PFSK-1 (cell line): ENCODE measurements around the gene TECTA.

Experiments used
- POLR2AphosphoS5 ChIP-seq: IDR thresholded peaks from 2 replicates; pipeline ENCODE4 v1.6.1; 2012; ENCODE audit warnings: low read depth, mild to moderate bottlenecking, control low read depth, low read length, moderate library complexity
- REST ChIP-seq, 2 experiments: IDR thresholded peaks; 2 replicates each; pipeline versions ENCODE4 v1.6.1 to v1.8.0; 2011 to 2012; ENCODE audit warnings: low read depth in 2 of 2, low read length in 2 of 2, control low read depth in 1 of 2, inconsistent platforms in 1 of 2, mild to moderate bottlenecking in 1 of 2, moderate library complexity in 1 of 2; ENCODE audit not compliant: insufficient read depth in 1 of 2
- SIN3A ChIP-seq: IDR thresholded peaks from 2 replicates; pipeline ENCODE4 v1.6.1; 2012; ENCODE audit warnings: mild to moderate bottlenecking, low read length, moderate library complexity, borderline replicate concordance; ENCODE audit not compliant: insufficient read depth
- TAF1 ChIP-seq: IDR thresholded peaks from 2 replicates; pipeline ENCODE4 v1.6.1; 2012; ENCODE audit warnings: low read length, control low read depth, borderline replicate concordance; ENCODE audit not compliant: insufficient read depth

DNA sequence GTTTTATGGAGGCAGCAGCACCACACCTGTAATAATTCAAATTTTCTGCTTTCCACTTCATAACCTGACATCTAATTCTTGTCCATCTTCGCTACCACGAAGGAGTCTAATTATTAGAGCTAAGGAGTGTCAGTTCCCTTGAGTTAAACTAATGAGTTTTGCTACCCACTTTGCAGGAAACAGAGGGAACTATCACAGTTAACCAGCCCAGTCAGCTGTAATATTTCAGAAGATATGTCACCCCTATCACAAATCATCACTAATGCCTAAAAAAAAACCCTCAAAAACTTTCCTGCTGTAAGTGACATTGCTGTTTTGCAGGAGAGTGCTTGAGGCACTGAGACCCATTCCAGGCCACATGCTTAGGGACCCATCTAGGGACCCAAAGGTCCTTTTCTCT is 8.4 kb downstream of the TECTA start:
- TF ChIP-seq TAF1 = no peak
- no peak for TF ChIP-seq POLR2AphosphoS5
- no peak for TF ChIP-seq REST (IDR thresholded peaks at IDR 0.05; ENCODE audit: insufficient read depth in 1 of 2, low read depth in 2 of 2, low read length in 2 of 2)
- no peak for TF ChIP-seq SIN3A
